Measurements from ENCODE around the gene TBC1D25. TPM values are rescaled to one million over a fixed set of nuclear protein-coding genes. Genes with fewer than 3 reads are reported as not detected.

TBC1D25 gene
- total and polyA plus RNA-seq, 4 donors = 2.6 to 5.8 (median 3.3) TPM

GRCh38 chrX:48520455-48520854 lies 19.1 kb upstream of the TBC1D25 start:
- Histone ChIP-seq H3K9ac (ENCODE audit: low read depth in 1 of 2, low read length in 2 of 2) (no peak overlapping the region), H3K36me3 (ENCODE audit: control insufficient read depth in 4 of 4, insufficient read depth in 3 of 4, low read depth in 1 of 4, low read length in 3 of 4) (peaks cover 0 to 2% (median 0%) of the 10 kb centered on the region in 4 donors), H3K27ac (ENCODE audit: low read depth in 1 of 2, low read length in 2 of 2) (no peak overlapping the region), H3K4me1 (ENCODE audit: control insufficient read depth in 4 of 4, insufficient read depth in 4 of 4, low read length in 3 of 4) (peaks cover 0 to 8% (median 5%) of the 10 kb centered on the region in 4 donors), H3K9me3 (ENCODE audit: control insufficient read depth in 4 of 4, low read length in 3 of 4) (no peaks in the 10 kb centered on the region), H3K4me3 (ENCODE audit: low read depth in 1 of 3, low read length in 3 of 3) (no peak overlapping the region), H3K27me3 (ENCODE audit: control insufficient read depth in 4 of 4, insufficient read depth in 4 of 4, low read length in 3 of 4) (no peaks in the 10 kb centered on the region)
- WGBS = 93% methylated on average over 2 of the region's 2 CpGs
- no peak for TF ChIP-seq GABPA (IDR thresholded peaks at IDR 0.05 in 1 of 2, conservative IDR thresholded peaks at IDR 0.05 in 1 of 2)
- no peak for DNase-seq (ENCODE audit: low spot score)

GRCh38 chrX:48520976-48521352 lies 18.6 kb upstream of the TBC1D25 start:
- Histone ChIP-seq H3K4me1 (ENCODE audit: control insufficient read depth in 4 of 4, insufficient read depth in 4 of 4, low read length in 3 of 4) (peaks cover 0 to 8% (median 5%) of the 10 kb centered on the region in 4 donors), H3K4me3 (ENCODE audit: low read depth in 1 of 3, low read length in 3 of 3) (peak overlapping the region in 2 of 3 donors; percentile 87), H3K27ac (ENCODE audit: low read depth in 1 of 2, low read length in 2 of 2) (peak overlapping the region; percentile 63 to 97), H3K9ac (ENCODE audit: low read depth in 1 of 2, low read length in 2 of 2) (peak overlapping the region; percentile 3 to 59), H3K36me3 (ENCODE audit: control insufficient read depth in 4 of 4, insufficient read depth in 3 of 4, low read depth in 1 of 4, low read length in 3 of 4) (peaks cover 0 to under 1% (median 0%) of the 10 kb centered on the region in 4 donors), H3K27me3 (ENCODE audit: control insufficient read depth in 4 of 4, insufficient read depth in 4 of 4, low read length in 3 of 4) (no peaks in the 10 kb centered on the region), H3K9me3 (ENCODE audit: control insufficient read depth in 4 of 4, low read length in 3 of 4) (no peaks in the 10 kb centered on the region)
- 29% methylated on average over 2 of the region's 2 CpGs for WGBS
- TF ChIP-seq REST (IDR thresholded peaks at IDR 0.05) (no peak), NR2F2 (IDR thresholded peaks at IDR 0.05) (no peak), GABPA (IDR thresholded peaks at IDR 0.05 in 1 of 2, conservative IDR thresholded peaks at IDR 0.05 in 1 of 2) (no peak), HNF4A (conservative IDR thresholded peaks at IDR 0.05) (no peak), YY1 (IDR thresholded peaks at IDR 0.05) (no peak), MAX (IDR thresholded peaks at IDR 0.05) (no peak), JUND (IDR thresholded peaks at IDR 0.05) (no peak), RXRA (IDR thresholded peaks at IDR 0.05) (no peak), SP1 (IDR thresholded peaks at IDR 0.05) (no peak), ATF3 (IDR thresholded peaks at IDR 0.05) (no peak), TAF1 (conservative IDR thresholded peaks at IDR 0.05) (no peak), RAD21 (IDR thresholded peaks at IDR 0.05) (no peak)
- DNase-seq (ENCODE audit: low spot score) = no peak

- Histone ChIP-seq H3K36me3 (ENCODE audit: control insufficient read depth in 4 of 4, insufficient read depth in 3 of 4, low read depth in 1 of 4, low read length in 3 of 4) (peaks cover under 1 to 3% (median 2%) of the 10 kb centered on the region in 4 donors), H3K9me3 (ENCODE audit: control insufficient read depth in 4 of 4, low read length in 3 of 4) (no peaks in the 10 kb centered on the region), H3K4me1 (ENCODE audit: control insufficient read depth in 4 of 4, insufficient read depth in 4 of 4, low read length in 3 of 4) (peaks cover 0 to 8% (median 5%) of the 10 kb centered on the region in 4 donors), H3K4me3 (ENCODE audit: low read depth in 1 of 3, low read length in 3 of 3) (peak within 1 kb of the TSS; percentile 77 to 87 (median 87)), H3K9ac (ENCODE audit: low read depth in 1 of 2, low read length in 2 of 2) (peak within 1 kb of the TSS; percentile 63 to 90), H3K27me3 (ENCODE audit: control insufficient read depth in 4 of 4, insufficient read depth in 4 of 4, low read length in 3 of 4) (no peaks in the 10 kb centered on the region), H3K27ac (ENCODE audit: low read depth in 1 of 2, low read length in 2 of 2) (peak within 1 kb of the TSS; percentile 76 to 97)
- peak; percentile 88 for DNase-seq (ENCODE audit: low spot score)
- WGBS = under 1% methylated on average over 66 of the region's 66 CpGs
- TF ChIP-seq ATF3 (IDR thresholded peaks at IDR 0.05) (no peak), RAD21 (IDR thresholded peaks at IDR 0.05) (no peak), EGR1 (IDR thresholded peaks at IDR 0.05; ENCODE audit: low read depth in 2 of 2) (peak in 1 of 2 donors; percentile 13), ZBTB33 (IDR thresholded peaks at IDR 0.05) (no peak), HNF4A (conservative IDR thresholded peaks at IDR 0.05) (peak in 1 of 2 donors; percentile 27), GABPA (IDR thresholded peaks at IDR 0.05 in 1 of 2, conservative IDR thresholded peaks at IDR 0.05 in 1 of 2) (peak in 1 of 2 donors; percentile 26), HNF4G (IDR thresholded peaks at IDR 0.05) (no peak), NR2F2 (IDR thresholded peaks at IDR 0.05) (no peak), RXRA (IDR thresholded peaks at IDR 0.05) (peak in 1 of 2 donors; percentile 18), REST (IDR thresholded peaks at IDR 0.05) (no peak)
These were observed 17.9 kb upstream of the TBC1D25 start, which contains the start of gene EBP for GRCh38 chrX:48521353-48522243. EBP (plus strand) TSS chrX:48521808; CDS start chrX:48523772, 1,964 bp downstream.

All from liver (tissue), 9 donors.